ENCODE results near the gene POLH.

DNA sequence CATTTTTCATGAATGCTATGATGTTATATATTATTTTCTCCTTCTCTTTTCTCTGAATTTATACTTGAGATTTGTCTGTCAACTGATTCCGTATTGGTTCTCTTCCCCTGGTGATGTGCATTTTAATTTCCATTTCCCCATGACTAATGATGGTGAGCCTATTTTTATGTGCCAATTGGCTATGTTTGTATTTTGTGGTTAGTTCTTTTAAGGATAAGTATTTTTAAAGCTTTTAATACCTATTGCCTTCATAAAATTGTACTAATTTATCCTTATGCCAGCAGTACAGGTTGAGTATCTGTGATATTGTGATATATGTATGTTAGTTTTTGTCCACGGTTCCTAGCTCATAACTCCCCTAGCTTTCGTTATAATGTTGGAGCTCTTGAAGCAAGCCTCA is 2.8 kb downstream of the POLH start:
- TF ChIP-seq, protein P1, sequence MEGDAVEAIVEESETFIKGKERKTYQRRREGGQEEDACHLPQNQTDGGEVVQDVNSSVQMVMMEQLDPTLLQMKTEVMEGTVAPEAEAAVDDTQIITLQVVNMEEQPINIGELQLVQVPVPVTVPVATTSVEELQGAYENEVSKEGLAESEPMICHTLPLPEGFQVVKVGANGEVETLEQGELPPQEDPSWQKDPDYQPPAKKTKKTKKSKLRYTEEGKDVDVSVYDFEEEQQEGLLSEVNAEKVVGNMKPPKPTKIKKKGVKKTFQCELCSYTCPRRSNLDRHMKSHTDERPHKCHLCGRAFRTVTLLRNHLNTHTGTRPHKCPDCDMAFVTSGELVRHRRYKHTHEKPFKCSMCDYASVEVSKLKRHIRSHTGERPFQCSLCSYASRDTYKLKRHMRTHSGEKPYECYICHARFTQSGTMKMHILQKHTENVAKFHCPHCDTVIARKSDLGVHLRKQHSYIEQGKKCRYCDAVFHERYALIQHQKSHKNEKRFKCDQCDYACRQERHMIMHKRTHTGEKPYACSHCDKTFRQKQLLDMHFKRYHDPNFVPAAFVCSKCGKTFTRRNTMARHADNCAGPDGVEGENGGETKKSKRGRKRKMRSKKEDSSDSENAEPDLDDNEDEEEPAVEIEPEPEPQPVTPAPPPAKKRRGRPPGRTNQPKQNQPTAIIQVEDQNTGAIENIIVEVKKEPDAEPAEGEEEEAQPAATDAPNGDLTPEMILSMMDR (conservative IDR thresholded peaks at IDR 0.05; ENCODE audit: low read depth, low read length) = no peak
- no peak for TF ChIP-seq EZH2 (IDR thresholded peaks at IDR 0.05; ENCODE audit: low read length, unreplicated experiment)
